GM13976 (cell line): ENCODE data around the gene CNN3.

Experiments
- DNase-seq: peaks from one replicate; pipeline ENCODE4 v3.0.0; 2012; ENCODE audit warnings: low spot score
- CTCF ChIP-seq: IDR thresholded peaks from 2 replicates; pipeline ENCODE4 v1.5.1; 2012; ENCODE audit warnings: borderline replicate concordance, mild to moderate bottlenecking; ENCODE audit not compliant: insufficient read depth; ENCODE audit errors: extremely low read depth, missing control alignments, control extremely low read depth
- in situ Hi-C: fragments of 300-500 bp; cut with MboI; formaldehyde crosslinking; loops from one replicate; pipeline ENCODE4 v1.12.0; 2022; ENCODE audit warnings: low sequenced_read_pairs, mixed read lengths, inconsistent platforms; ENCODE audit not compliant: unreplicated experiment

Gene CNN3

DNA sequence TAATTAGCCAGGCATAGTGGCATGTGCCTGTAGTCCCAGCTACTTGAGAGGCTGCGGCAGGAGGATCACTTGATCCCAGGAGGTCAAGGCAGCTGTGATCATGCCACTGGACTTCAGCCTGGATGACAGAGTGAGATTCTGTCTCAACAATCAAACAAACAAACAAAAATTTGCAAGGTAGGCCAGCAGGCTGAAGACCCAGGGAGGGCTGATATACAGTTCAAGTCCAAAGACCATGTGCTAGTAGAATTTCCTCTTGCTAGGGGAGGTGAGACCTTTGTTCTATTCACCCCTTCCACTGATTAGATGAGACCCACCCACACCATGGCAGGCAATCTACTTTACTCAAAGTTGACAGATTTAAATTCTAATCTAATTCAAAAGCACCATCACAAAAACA lies 31.2 kb upstream of the CNN3 start:
- in situ Hi-C loops: no loop called here
- TF ChIP-seq CTCF: no peak
- no peak for DNase-seq

GRCh38 chr1:94955767-94956632 lies 29.1 kb upstream of the CNN3 start:
- no peak for DNase-seq
- in situ Hi-C loops: no loop called here
- no peak for TF ChIP-seq CTCF

- no peak for TF ChIP-seq CTCF
- in situ Hi-C loops: no loop called here
- DNase-seq: no peak
Measured at GRCh38 chr1:94954263-94955220, 27.6 kb upstream of the CNN3 start.

DNA sequence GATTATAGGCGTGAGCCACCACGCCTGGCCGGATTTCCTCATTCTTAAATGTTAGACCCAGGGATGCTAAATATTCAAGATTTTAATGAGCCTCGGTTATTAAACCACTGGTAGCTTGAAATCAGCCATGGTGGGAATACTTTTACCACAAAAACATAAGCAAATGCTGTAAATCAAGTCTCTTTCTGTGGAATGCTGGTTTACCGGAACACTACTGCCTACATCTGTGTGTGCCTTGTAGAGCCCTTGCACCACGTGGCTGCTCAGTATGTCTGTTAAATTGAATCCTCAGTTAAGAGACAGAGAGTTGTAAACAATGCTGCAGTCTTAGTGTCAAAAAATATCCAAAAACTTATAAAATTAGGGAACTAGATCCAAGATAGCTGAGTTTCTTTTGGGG lies 26.8 kb upstream of the CNN3 start:
- in situ Hi-C loops: no loop called here
- no peak for DNase-seq
- no peak for TF ChIP-seq CTCF

DNA sequence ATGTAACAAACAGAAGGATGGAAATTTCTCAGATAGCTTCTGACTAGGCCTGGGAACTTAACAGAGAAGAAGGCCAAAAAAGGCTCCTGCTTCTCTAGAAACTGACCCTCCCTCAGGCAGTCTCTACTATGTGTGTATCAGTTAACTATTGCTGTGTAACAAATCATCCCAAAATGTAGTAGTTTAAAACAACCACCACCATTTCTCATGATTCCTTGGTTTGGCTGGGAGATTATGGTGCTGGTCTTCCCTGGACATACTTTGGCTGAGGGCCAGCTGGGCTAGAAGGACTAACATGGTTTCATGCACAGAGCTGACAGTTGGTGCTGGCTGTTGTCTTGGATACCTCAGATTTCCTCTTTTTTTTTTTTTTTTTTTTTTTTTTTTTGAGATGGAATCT lies 26.2 kb upstream of the CNN3 start:
- no peak for DNase-seq

GRCh38 chr1:94952539-94952938 lies 25.6 kb upstream of the CNN3 start:
- in situ Hi-C loops: no loop called here
- no peak for TF ChIP-seq CTCF
- DNase-seq: no peak

More for the DNA sequence above, 26.2 kb upstream of the CNN3 start:
- TF ChIP-seq CTCF: no peak
- in situ Hi-C loops: no loop called here
